NCI-H460 (cell line): Measurements from ENCODE around the gene FBXL16. TPM values are rescaled to one million over a fixed set of nuclear protein-coding genes. Genes with fewer than 3 reads are reported as not detected.

ENCODE experiments used
- DNase-seq: peaks from one replicate; pipeline ENCODE4 v3.0.0-alpha.2; 2016; ENCODE audit warnings: low read depth; ENCODE audit errors: extremely low read depth
- total RNA-seq: library from RNA; depleted of rRNA; stranded (reverse); fragments of >200 nt; shearing (Covaris generic); gene quantifications from 2 replicates; pipeline ENCODE4 v1.2.3, GENCODE V29; 2014

FBXL16 gene
- total RNA-seq, 1 experiment from 2014 or later: 1.7 TPM

- peak; percentile 65 for DNase-seq
Measured at GRCh38 chr16:711548-712320, 6.1 kb upstream of the FBXL16 start.

GRCh38 chr16:711084-711483, 5.5 kb upstream of the FBXL16 start:
- DNase-seq: no peak

GRCh38 chr16:710500-711075, 5.0 kb upstream of the FBXL16 start:
- no peak for DNase-seq

GRCh38 chr16:709566-710499, 4.2 kb upstream of the FBXL16 start:
- DNase-seq: peak; percentile 40

- DNase-seq: no peak
Measured at GRCh38 chr16:708959-709358, 3.4 kb upstream of the FBXL16 start.

GRCh38 chr16:708019-708418, 2.4 kb upstream of the FBXL16 start:
- DNase-seq: no peak

- DNase-seq: no peak
Measured at GRCh38 chr16:707062-707538, 1.5 kb upstream of the FBXL16 start.

- no peak for DNase-seq
Measured at GRCh38 chr16:706189-707061, 824 bp upstream of the FBXL16 start.

- DNase-seq: no peak
Measured at GRCh38 chr16:704552-705380, 835 bp downstream of the FBXL16 start.

GRCh38 chr16:704047-704446, 1.6 kb downstream of the FBXL16 start:
- no peak for DNase-seq

- no peak for DNase-seq
Measured at GRCh38 chr16:703406-703805, 2.2 kb downstream of the FBXL16 start.

GRCh38 chr16:702341-702740, 3.3 kb downstream of the FBXL16 start:
- DNase-seq: no peak

- DNase-seq: no peak
Measured at GRCh38 chr16:700684-701584, 4.7 kb downstream of the FBXL16 start.

- DNase-seq: no peak
Measured at GRCh38 chr16:698911-699671, 6.5 kb downstream of the FBXL16 start.

GRCh38 chr16:695355-696089, 10.1 kb downstream of the FBXL16 start:
- no peak for DNase-seq

GRCh38 chr16:694863-695354, 10.7 kb downstream of the FBXL16 start:
- DNase-seq: no peak
